GM18909 (cell line): ENCODE results near the gene MUC6.

Source experiments
- ATAC-seq: cut with Tn5 transposase; IDR thresholded peaks from one replicate; pipeline ENCODE4 v1.9.1; 2021; ENCODE audit warnings: mild to moderate bottlenecking; ENCODE audit not compliant: unreplicated experiment, poor library complexity

MUC6 gene

GRCh38 chr11:1038921-1039320 is 2.4 kb upstream of the MUC6 start:
- no peak for ATAC-seq

GRCh38 chr11:1038361-1038760 is 1.8 kb upstream of the MUC6 start:
- ATAC-seq = no peak

GRCh38 chr11:1037506-1038055 is 1.1 kb upstream of the MUC6 start:
- ATAC-seq = no peak

- no peak for ATAC-seq
These were observed 413 bp upstream of the MUC6 start for GRCh38 chr11:1036931-1037330.

GRCh38 chr11:1035577-1036283 is 788 bp downstream of the MUC6 start:
- no peak for ATAC-seq

GRCh38 chr11:1034456-1035295 is 1.8 kb downstream of the MUC6 start:
- no peak for ATAC-seq

- ATAC-seq = no peak
These were observed 2.5 kb downstream of the MUC6 start for GRCh38 chr11:1034001-1034400.

- no peak for ATAC-seq
These were observed 3.3 kb downstream of the MUC6 start for GRCh38 chr11:1033016-1033798.

GRCh38 chr11:1032310-1032891 is 4.1 kb downstream of the MUC6 start:
- ATAC-seq = no peak

GRCh38 chr11:1031121-1031899 is 5.2 kb downstream of the MUC6 start:
- no peak for ATAC-seq

- ATAC-seq = no peak
These were observed 6.0 kb downstream of the MUC6 start for GRCh38 chr11:1030556-1030955.

- no peak for ATAC-seq
These were observed 6.4 kb downstream of the MUC6 start for GRCh38 chr11:1030086-1030485.

- no peak for ATAC-seq
These were observed 6.9 kb downstream of the MUC6 start for GRCh38 chr11:1029654-1030053.

- no peak for ATAC-seq
These were observed 7.5 kb downstream of the MUC6 start for GRCh38 chr11:1029051-1029450.

- ATAC-seq = no peak
These were observed 7.9 kb downstream of the MUC6 start for GRCh38 chr11:1028616-1029015.

GRCh38 chr11:1028291-1028540 is 8.3 kb downstream of the MUC6 start:
- ATAC-seq = no peak

- ATAC-seq = no peak
These were observed 8.8 kb downstream of the MUC6 start for GRCh38 chr11:1027483-1028290.

- ATAC-seq = no peak
These were observed 9.7 kb downstream of the MUC6 start for GRCh38 chr11:1026641-1027482.
